HEK293T (cell line): Measurements from ENCODE around the gene FBN1.

Experiments
- ARNT ChIP-seq: fragments of 450-650 bp; IDR thresholded peaks from 2 replicates; pipeline ENCODE4 v1.6.1; 2017; ENCODE audit warnings: mild to moderate bottlenecking
- BHLHE40 ChIP-seq: fragments of 450-650 bp; IDR thresholded peaks from 2 replicates; pipeline ENCODE4 v1.6.1; 2016; ENCODE audit warnings: mild to moderate bottlenecking, moderate library complexity, borderline replicate concordance
- ELF4 ChIP-seq: fragments of 450-650 bp; IDR thresholded peaks from 2 replicates; pipeline ENCODE4 v1.6.1; 2017; ENCODE audit warnings: antibody characterized with exemption
- FOXA1 ChIP-seq: fragments of 450-650 bp; IDR thresholded peaks from 2 replicates; pipeline ENCODE4 v1.6.1; 2016; ENCODE audit warnings: mild to moderate bottlenecking
- FOXK2 ChIP-seq: fragments of 450-650 bp; IDR thresholded peaks from 2 replicates; pipeline ENCODE4 v1.6.1; 2016; ENCODE audit warnings: mild to moderate bottlenecking
- FOXM1 ChIP-seq: fragments of 450-650 bp; IDR thresholded peaks from 2 replicates; pipeline ENCODE4 v1.6.1; 2017; ENCODE audit warnings: mild to moderate bottlenecking, borderline replicate concordance
- HDGF ChIP-seq: fragments of 450-650 bp; IDR thresholded peaks from 2 replicates; pipeline ENCODE4 v1.6.1; 2017; ENCODE audit warnings: antibody characterized with exemption, borderline replicate concordance
- L3MBTL2 ChIP-seq: fragments of 450-650 bp; conservative IDR thresholded peaks from 2 replicates; pipeline ENCODE4 v1.6.1; 2016; ENCODE audit warnings: mild to moderate bottlenecking
- LEF1 ChIP-seq: fragments of 450-650 bp; IDR thresholded peaks from 2 replicates; pipeline ENCODE4 v1.6.1; 2017; ENCODE audit warnings: mild to moderate bottlenecking, borderline replicate concordance
- NFRKB ChIP-seq: fragments of 450-650 bp; IDR thresholded peaks from 2 replicates; pipeline ENCODE4 v1.6.1; 2016; ENCODE audit warnings: mild to moderate bottlenecking, moderate library complexity
- SP1 ChIP-seq: fragments of 450-650 bp; IDR thresholded peaks from 2 replicates; pipeline ENCODE4 v1.6.1; 2017
- TARDBP ChIP-seq: fragments of 450-650 bp; IDR thresholded peaks from 2 replicates; pipeline ENCODE4 v1.6.1; 2016
- ZNF384 ChIP-seq: fragments of 450-650 bp; IDR thresholded peaks from 2 replicates; pipeline ENCODE4 v1.6.1; 2016

GRCh38 chr15:48510976-48511375 is 134.5 kb downstream of the FBN1 start:
- TF ChIP-seq SP1 (no peak), LEF1 (no peak), FOXA1 (no peak), ZNF384 (no peak), TARDBP (no peak), FOXK2 (no peak), FOXM1 (no peak), HDGF (no peak), NFRKB (no peak), ARNT (no peak), ELF4 (no peak), L3MBTL2 (no peak), BHLHE40 (no peak)
